NCI-H345 (cell line): ENCODE data around the gene ANXA7.
"Not testable (repeated sequence)": the region's sequence is repeated elsewhere in the genome, so short reads cannot be mapped to it uniquely, and the experiment has no call there.

ENCODE experiments used
- DNase-seq: peaks from one replicate; lab custom pipeline; 2025; lab: John Stamatoyannopoulos, UW

ANXA7 gene

DNA sequence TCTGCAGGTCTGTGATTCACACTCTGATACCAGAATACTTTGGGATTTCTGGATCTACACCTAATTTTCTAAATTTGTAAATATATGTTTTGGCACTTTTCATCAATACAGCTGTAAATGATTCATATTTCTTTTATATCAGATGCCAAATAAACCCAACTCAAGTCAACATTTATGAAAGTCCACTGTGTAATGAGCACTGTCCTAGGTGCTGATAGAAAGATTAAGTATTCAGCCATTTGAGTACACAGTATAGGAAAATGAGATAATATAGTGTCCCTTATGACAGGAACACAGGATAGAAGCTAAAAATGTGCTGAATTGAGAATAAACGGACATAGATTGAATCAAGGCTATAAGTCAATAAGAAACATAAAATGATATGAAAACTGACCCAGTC lies 6.4 kb downstream of the ANXA7 start:
- DNase-seq: no peak

DNA sequence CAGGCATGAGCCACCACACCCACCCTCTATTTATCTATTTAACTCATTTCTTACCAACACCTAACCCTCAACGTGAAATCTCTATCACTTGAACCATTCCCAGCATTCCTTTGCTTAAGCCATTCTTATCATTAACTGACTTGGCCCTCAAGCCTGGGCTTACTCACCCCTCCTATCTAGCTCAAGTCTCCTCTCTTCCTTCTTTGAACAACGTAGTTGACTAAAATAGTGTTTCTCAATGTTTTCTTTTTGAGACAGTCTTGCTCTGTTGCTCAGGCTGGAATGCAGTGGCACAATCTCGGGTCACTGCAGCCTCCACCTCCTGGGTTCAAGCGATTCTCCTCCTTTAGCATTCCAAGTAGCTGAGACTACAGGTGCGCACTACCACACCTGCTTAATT lies 7.0 kb downstream of the ANXA7 start:
- no peak for DNase-seq

DNA sequence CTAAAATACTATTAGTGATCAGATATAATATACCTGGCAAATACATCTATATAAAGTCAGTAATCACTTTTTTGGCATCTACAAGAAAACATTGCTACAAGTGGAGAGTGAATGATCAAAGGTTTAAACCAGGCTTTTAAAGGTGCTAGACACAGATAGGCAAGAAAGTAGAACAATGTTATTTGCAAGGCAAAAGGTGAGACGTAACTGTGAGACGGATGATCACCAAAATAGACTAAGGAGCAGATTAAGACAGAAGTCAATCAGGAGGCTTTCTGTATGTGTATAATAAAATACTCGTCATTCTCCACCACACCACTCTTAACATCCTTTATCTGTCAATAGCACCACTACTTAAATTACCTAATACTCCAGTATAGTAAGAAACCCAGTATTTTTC lies 8.3 kb downstream of the ANXA7 start:
- no peak for DNase-seq

DNA sequence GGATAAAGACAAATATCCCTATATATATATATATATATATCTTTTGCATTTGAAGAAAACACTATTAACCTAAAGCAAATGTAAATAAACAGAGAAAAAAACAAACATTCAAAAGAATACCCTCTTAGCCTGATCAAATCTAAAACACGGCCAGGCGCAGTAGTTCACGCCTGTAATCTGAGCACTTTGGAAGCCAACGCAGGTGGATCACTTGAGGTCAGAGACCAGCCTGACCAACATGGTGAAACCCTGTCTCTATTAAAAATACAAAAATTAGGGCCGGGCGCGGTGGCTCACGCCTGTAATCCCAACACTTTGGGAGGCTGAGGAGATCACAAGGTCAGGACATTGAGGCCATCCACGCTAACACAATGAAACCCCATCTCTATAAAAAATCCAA lies 9.2 kb downstream of the ANXA7 start:
- no peak for DNase-seq

DNA sequence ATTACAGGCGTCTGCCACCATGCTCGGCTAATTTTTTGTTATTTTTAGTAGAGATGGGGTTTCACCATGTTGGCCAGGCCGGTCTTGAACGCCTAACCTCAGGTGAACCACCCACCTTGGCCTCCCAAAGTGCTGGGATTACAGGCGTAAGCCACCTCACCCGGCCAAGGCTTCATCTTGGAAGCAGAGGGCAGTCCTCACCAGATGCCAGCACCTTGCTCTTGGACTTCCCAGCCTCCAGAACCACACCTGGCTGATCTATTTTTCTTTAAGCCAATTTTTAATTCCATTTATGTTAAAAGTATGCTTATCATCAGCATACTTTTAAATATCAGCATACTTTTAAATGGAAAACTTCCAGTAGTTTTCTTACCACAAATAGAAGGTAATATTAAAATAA lies 12.2 kb downstream of the ANXA7 start:
- no peak for DNase-seq

DNA sequence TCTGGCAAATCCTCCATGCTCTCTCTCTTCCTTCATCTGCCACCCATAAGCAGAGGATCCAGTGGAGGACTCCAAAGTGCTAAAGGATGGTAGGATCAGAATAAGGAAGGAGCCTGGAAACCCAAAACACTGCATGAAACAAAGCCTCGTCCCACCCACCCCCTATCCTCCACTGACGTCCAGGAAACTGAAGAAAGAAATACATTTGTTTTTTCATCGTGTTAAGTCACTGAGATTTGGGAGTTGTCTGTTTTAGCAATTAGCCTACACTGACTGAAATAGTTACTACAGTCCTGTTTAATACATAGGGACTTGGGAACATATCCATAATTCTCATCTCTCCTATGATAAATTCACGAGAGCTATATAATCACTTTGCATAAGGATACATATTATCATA lies 14.8 kb downstream of the ANXA7 start:
- no peak for DNase-seq

DNA sequence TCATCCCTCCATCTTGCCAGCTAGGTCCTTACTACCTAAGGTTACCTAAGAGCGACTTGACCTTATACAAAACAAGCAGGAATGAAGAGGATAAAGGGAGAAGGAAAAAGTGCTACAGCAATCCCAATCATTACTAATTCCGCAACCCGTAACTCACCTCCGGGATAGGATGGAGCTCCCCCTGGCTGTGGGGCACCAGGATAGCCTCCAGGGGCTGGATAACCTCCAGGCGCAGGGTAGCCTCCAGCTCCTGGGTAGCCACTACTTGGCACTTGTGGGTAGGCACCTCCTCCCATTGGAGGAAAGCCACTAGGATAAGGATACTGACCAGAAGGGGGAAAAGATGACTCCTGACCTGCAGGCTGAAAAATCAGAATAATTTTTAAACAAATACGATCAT lies 15.8 kb downstream of the ANXA7 start:
- DNase-seq: no peak

DNA sequence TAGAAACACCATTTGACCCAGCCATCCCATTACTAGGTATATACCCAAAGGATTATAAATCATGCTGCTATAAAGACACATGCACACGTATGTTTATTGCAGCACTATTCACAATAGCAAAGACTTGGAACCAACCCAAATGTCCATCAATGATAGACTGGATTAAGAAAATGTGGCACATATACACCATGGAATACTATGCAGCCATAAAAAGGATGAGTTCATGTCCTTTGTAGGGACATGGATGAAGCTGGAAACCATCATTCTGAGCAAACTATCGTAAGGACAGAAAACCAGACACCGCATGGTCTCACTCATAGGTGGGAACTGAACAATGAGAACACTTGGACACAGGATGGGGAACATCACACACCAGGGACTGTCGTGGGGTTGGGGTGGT lies 19.5 kb downstream of the ANXA7 start:
- not testable (repeated sequence) for DNase-seq

DNA sequence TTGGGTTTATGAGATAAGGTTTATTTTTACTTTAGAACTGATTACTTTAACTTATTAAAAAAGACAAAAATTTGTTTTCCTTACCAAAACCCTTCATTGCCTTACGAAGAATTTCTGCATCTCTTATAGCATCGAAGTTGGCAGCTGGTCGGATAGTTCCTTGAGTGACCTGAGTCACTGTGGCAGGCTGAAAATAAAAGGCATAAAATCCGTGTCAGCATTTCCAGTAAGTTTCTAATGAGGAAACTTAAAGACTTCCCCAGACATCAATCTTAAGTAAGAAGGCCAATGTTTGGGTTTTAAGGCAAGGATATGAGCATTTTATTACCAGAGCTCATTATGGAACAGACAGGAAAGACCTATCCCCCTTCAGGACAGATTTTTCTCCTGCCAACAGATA lies 25.6 kb downstream of the ANXA7 start:
- DNase-seq: no peak

DNA sequence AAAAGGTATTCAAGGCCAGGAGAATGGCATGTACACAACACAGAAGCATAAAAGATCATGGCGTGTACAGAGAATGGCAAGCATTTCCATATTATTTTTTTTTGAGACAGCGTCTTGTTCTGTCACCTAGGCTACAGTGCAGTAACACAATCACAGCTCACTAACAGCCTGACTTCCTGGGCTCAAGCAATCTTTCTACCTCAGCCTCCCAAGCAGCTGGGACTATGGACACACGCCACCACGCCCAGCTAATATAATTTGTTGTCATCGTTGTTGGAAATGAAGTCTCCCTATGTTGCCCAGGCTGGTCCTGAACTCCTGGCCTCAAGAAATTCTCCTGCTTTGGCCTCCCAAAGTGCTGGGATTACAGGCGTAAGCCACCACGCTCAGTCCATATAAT lies 27.3 kb downstream of the ANXA7 start:
- no peak for DNase-seq

DNA sequence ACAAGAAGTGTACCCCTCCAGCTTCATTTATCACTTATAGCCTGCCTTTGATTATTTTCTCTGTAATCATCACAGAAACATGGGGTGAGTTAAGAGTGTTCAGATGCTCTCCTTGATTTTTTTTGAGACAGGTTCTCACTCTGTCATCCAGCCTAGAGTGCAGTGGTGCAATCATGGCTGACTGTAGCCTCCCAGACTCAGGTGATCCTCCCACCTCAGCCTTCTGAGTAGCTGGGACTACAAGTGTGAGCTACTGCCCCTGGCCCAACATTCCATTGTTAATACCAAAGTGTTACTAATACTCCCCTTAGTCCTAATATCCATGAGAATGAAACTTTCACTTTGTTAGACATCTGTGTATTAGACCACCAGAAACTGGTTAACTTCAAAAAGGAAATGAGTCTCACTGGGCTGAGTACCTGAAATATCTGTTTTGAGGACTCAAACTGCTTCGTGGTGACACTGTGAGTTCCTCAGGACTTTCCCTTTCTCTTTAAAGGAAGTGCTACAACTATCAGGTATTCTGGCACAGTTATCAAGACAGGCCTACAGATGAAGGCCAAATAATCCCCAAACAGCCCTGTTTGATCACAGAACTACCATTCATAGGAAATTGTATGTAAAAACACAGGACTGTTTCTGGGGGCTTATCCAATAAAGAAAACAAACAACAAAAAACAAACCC lies 34.7 kb downstream of the ANXA7 start:
- DNase-seq: no peak

DNA sequence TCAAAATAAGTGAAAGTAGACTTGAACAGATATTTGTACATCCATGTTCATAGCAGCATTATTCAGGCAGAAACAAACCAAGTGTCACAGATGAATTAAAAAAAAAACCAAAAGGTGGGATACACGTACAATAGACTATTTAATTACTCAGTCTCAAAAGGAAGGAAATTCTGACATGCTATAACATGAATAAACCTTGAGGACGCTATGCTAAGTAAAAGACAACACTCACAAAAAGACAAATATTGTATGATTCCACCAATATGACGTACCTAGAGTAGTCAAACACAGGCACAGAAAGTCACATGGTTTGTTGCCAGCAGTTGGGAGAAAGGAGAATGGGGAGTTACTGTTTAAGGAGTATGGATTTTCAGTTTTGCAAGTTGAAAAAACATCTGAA lies 37.2 kb downstream of the ANXA7 start:
- no peak for DNase-seq

DNA sequence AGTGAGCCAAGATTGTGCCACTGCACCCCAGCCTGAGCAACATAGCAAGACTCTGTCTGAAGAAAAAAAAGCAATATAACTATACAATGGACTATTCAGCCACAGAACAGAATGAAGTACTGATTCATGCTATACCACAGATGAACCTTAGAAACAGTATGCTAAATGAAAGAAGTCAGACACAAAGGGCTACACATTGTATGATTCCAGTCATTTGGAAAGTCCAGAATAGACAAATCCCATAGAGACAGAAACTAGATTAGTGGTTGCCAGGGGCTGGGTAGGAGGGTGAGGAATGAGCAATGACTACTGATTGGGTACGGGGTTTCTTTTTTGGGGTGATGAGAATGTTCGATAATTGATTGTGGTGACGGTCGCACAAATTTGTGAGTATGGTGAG lies 45.6 kb downstream of the ANXA7 start:
- no peak for DNase-seq

DNA sequence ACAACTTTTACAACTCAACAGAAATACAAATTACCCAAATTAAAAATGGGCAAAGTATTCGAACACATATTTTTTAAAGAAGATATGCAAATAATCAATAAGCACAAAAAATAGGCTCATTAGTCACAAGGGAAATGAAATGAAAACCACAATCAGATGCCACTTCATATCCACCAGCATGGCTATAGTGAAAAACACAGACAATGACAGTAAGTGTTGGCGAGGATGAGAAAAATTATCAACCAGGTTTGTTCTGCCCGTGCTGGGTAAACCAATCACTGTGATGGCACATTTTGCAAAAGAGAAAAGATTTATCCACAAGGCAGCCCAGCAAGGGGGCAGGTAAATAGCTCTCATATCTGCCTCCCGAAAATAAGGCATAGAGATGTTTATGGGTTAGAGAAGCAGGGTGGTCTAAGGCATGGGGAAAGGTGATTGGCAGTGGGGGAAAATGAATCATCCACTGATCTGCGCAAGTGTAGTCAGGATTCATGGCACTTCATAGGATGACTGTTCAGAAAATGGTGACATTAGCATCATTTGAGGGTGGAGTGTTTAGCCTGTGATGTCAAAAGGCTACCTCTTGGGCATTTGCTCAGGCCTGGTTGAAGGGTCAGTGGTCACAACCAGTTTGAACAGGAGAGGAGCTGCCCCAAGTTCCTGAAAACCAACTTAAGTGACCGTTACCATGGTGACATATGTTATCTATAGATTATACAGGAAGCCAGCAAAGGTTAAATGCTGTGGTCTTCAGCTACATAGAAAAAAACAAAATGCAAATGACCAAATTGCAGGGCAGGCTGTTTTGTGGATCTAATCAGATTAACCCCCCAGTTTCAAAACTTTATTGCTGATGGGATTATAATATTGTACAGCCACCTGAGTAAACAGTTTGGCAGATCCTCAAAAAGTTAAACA lies 47.2 kb downstream of the ANXA7 start:
- no peak for DNase-seq

DNA sequence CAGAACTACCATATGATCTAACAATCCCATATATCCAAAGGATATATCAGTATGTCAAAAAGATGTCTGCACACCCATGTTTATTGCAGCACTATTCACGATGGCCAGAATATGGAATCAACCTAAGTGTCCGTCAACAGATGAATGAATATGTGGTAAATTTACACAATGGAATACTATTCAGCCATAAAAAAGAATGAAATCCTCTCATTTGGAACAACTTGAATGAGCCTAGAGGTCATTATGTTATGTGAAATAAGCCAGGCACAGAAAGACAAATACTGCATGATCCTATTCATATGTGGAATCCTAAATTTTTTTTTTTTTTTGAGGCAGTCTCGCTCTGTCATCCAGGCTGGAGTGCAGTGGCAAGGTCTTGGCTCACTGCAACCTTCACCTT lies 48.9 kb downstream of the ANXA7 start:
- DNase-seq: no peak

DNA sequence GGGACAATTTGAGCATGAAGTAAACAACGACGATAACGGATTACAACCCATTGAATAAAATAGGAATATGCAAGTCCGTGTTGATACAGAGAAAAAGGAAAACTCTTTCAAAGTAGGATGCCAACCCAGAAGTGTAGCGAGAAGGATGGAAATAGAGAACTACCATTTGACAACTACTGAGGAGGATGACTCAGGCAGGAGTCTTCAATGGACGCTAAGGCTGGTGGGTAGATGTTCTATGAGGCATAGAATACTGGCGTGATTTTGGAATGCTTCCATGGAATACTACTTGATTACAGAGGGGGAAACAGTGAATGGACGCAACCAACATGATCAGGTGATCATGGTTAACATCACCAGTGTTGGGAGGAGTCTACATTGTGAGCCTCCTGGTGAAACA lies 54.4 kb downstream of the ANXA7 start:
- DNase-seq: no peak

DNA sequence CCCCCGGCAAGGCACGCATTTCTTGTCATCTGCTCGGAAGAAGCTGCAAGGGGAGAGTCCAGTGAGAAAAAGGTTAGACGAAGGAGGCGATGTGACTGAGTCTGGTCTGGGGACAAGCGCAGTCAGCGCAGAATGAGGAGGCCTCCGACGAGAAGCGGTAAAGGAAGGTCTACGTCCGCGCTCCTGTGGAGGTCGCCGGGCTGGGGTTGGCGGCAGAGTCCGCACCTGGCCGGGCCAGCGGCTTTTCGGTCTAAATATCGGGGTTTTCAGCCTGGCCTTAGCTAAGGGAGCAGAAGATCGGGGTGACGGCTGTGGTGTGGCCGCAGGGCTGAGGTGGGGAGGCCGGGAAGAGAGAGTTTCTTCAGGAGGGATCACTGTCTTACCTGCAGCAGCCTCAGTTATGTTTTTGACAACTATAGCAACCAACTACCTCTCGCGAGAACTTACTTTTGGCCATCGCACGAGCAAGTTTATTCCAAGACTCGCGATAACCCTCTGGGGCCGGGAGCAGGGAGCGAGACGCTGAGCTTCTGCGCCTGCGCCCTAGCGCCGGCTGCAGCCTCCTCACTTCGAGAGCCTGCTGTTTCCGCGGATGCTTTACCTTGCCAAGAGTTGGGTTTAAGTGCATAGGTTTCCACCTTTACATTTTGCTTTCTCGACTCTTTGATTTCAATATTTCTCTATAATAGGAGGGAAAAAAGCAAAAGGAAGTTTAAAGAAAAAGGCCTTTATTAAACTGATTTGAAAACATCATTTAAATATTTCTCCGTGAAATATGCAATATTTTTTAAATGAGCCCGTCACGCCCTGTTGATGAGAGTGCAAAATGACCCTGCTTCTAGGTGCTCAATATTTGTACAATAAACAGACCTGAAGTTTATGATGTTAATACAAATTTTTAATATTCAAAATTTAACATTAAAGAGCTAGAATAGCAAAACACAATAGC lies 55.3 kb downstream of the ANXA7 start, which contains the start of gene CFAP70:
Gene CFAP70, minus strand, starts transcription at position 534 of the 949 bp plus-strand sequence. CDS start 4,068 bp downstream, outside the sequence.
- DNase-seq: peak; percentile 95

DNA sequence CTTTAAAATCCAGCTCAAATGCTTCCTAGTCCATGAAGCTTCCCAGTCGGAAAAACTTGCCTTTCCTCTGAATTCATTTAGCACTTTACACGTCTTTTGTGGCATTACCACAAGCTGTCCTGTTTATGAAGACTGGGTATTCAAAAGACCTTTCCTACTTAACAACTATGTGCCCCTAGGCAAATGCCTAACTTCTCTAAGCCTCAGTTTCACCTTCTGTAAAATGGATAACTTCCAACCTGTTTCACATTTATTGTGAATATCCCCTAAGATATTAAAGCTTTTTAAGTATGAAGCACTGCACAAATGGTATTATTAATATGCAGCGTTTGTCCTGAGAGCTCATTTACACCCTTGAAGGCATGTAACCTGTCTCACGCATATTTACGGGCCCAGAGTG lies 56.0 kb downstream of the ANXA7 start:
- no peak for DNase-seq

DNA sequence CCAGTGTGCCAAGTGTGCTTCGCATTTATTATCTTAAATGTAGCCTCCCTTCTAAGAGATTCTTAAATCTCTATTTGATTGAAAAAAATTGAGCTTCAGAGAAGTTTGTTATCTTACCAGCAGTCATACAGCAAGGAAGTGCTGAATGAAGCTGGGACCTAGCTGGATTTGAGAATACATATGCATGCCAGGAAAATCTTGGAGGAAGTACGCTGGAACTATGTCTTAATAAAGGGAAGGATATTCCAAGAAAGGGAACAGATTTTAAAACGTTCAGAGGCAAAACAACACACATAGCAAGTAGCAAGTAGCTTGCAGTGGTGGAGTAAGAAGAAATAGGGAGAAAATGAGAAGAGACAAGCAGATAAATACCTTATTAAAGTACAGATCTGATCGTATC lies 56.7 kb downstream of the ANXA7 start:
- DNase-seq: no peak

DNA sequence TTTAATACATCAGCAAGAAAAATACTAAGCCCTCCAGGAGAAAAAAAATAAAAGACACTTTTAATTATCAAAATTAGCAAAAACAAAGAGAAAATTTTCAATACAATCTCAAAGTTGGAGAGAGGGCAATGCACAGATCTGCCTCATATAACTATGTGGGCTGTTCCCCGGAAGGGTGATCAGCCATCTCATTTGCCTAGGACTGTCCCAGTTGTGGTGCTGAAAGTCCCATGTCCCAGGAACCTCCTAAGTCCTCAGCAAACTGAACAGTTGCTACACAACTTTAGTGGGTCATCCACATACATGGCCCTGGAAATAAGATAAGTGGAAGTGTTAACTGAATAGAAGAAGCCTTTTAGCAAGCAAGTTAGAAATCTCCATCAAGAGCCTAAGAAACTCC lies 69.6 kb downstream of the ANXA7 start:
- no peak for DNase-seq

DNA sequence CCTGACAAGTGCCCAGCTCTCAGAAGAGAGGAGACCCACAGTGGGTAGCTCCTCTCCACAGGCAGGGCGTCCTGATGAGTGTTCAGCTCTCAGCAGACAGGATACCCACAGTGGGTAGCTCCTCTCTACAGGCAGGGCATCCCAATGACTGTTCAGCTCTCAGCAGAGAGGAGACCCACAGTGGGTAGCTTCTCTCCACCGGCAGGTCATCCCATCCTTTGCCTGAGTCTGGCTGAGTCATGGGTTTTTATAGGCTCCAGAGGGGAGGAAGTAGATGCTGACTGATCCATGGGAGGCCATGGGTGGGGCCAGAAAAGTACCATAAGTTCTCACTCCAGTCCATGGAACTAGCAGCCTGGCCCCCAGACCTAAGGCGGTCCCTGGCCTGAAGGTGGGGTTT lies 73.7 kb downstream of the ANXA7 start:
- DNase-seq: no peak

DNA sequence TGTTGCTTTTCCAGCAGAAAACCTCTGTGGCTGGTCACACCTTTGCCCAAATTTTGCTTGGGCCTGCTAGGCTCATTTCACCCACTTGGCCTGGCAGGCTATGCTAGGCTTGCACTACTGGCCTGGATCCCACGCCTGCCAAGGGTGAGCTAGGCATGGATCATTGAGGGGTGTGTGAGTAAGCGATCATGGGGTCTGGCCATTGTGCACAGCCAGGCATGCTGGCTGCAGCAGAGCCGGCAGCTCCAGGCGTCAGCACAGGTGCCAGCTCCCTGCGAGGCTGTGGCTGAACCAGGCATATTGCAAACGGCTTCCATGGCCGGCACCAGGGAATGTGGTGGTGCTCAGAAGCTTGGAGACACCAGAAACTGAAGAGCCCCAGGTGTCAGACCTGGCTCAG lies 74.4 kb downstream of the ANXA7 start:
- DNase-seq: no peak
